ENCODE measurements around the gene KLHL7. TPM values are rescaled to one million over a fixed set of nuclear protein-coding genes. Genes with fewer than 3 reads are reported as not detected.
A peak's percentile ranks its signal among the peaks of the same experiment; 100 is the strongest.

KLHL7 gene
- total and polyA plus RNA-seq, 12 donors = 27.1 to 159 (median 138) TPM

DNA sequence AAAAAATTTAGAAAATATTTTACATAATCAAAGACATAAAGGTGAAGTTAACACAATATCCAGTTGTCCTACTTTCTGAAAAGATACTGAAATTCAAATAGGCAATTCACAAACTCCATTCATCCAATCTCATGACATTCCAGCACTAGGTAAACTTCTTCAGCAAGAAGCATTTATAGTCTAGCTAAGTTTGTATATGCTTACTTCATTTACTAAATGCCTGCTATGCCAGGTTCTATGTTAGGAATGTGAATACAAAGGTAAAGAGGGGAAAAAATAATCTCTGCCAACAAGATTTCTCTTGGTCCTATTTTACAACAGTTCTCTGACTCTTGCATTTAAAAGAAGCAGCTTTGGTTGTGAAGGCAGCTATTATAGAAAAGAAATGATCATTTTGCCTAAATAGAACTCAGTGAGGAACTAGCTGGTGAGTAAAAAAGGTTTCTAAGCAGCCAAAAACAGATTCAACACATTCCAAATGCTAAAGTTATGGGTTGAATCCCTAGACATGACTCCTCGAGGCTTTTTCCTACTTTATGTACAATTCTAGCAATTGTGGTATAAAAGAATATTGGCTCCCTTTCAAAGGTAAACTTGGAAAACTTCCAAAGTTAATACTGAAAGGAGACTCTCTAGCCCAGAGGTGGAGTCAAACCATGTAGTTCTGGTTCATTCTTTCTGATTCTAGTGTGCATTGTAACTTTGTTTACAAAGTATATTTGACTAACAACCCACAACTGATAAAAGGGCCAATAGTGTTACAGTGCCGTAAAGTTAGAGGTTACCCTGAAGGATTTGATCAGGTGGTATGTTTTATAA, 30.9 kb upstream of the KLHL7 start:
- no peaks in the 10 kb centered on the region for H3K9me3 ChIP-seq
- ATAC-seq (peak in 3 of 8 donors; percentile 4 to 20 (median 18)), DNase-seq (no peak)
- TF ChIP-seq, protein P1, sequence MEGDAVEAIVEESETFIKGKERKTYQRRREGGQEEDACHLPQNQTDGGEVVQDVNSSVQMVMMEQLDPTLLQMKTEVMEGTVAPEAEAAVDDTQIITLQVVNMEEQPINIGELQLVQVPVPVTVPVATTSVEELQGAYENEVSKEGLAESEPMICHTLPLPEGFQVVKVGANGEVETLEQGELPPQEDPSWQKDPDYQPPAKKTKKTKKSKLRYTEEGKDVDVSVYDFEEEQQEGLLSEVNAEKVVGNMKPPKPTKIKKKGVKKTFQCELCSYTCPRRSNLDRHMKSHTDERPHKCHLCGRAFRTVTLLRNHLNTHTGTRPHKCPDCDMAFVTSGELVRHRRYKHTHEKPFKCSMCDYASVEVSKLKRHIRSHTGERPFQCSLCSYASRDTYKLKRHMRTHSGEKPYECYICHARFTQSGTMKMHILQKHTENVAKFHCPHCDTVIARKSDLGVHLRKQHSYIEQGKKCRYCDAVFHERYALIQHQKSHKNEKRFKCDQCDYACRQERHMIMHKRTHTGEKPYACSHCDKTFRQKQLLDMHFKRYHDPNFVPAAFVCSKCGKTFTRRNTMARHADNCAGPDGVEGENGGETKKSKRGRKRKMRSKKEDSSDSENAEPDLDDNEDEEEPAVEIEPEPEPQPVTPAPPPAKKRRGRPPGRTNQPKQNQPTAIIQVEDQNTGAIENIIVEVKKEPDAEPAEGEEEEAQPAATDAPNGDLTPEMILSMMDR (IDR thresholded peaks at IDR 0.05) = no peak
- intact Hi-C loops (cut with DNase I) = no loop called here
- no peaks in the 10 kb centered on the region for H3K27me3 ChIP-seq
- H3K4me1 ChIP-seq = peaks cover 0 to 36% (median 23%) of the 10 kb centered on the region in 9 donors
- 25 to 36% methylated on average over 2 of the region's 2 CpGs for whole genome bisulfite sequencing, 2 donors
- H3K36me3 ChIP-seq = no peaks in the 10 kb centered on the region
- H3K4me3 ChIP-seq = no peak overlapping the region
- H3K27ac ChIP-seq = peak overlapping the region in 8 of 10 donors; percentile 25 to 83 (median 57)

DNA sequence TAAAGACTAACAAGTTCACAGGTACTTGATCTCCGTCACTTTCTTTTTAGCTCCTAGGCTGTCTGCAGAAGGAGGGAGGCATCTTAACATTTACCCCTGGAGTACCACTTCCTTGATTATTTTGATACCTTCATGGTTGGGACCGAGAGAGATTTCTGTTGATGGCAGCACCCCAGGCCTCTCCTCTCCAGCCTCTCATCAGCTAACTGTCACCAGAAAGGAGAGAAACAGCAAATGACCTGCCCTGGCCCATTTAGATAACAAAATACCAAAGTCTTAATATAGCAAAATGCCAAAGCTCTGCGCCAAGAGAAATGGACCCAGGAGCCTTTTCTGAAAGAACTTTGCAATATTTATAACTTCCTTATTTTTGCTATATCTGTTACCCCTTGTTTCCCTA, 30.0 kb upstream of the KLHL7 start:
- Histone ChIP-seq H3K4me3 (no peak overlapping the region), H3K4me1 (peaks cover 0 to 36% (median 23%) of the 10 kb centered on the region in 9 donors), H3K36me3 (no peaks in the 10 kb centered on the region), H3K27ac (peak overlapping the region in 9 of 10 donors; percentile 6 to 83 (median 65)), H3K9me3 (no peaks in the 10 kb centered on the region), H3K27me3 (no peaks in the 10 kb centered on the region)
- DNase-seq (peak in 1 of 2 donors; percentile 13), ATAC-seq (peak; percentile 65 to 86 (median 79))
- WGBS, 2 donors = 41 to 45% methylated on average over 3 of the region's 3 CpGs
- intact Hi-C loops (cut with DNase I) = no loop called here
- TF ChIP-seq, protein P1 (IDR thresholded peaks at IDR 0.05) = no peak

DNA sequence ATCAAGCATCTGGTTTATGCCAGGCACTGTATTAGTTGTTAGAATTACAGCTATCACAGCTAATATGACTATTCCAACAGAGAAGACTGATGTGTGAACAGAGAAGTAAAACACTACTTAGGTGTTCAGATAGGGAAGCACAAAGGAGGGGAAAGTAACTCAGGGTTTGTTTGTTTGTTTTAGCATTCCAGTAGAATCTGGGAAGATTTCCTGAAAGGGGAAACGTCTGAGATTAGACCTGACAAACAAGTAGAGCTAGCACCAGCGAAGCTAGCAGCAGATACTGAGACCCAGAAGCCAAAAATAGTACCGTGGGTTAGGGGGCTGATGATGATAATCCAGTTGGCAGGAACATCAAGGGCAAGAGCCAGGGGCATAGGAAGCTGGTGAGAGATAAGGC, 28.8 kb upstream of the KLHL7 start:
- DNase-seq = no peak
- H3K9me3 ChIP-seq = no peaks in the 10 kb centered on the region
- WGBS, 2 donors = 3 to 9% methylated on average over 3 of the region's 3 CpGs
- no peaks in the 10 kb centered on the region for H3K27me3 ChIP-seq
- H3K36me3 ChIP-seq = no peaks in the 10 kb centered on the region
- intact Hi-C loops (cut with DNase I) = no loop called here
- peak overlapping the region in 8 of 10 donors; percentile 34 to 83 (median 67) for H3K27ac ChIP-seq
- TF ChIP-seq, protein P1 (IDR thresholded peaks at IDR 0.05) = no peak
- H3K4me1 ChIP-seq = peaks cover 0 to 36% (median 23%) of the 10 kb centered on the region in 9 donors
- H3K4me3 ChIP-seq = no peak overlapping the region
- peak in 2 of 8 donors; percentile 15 to 35 for ATAC-seq

DNA sequence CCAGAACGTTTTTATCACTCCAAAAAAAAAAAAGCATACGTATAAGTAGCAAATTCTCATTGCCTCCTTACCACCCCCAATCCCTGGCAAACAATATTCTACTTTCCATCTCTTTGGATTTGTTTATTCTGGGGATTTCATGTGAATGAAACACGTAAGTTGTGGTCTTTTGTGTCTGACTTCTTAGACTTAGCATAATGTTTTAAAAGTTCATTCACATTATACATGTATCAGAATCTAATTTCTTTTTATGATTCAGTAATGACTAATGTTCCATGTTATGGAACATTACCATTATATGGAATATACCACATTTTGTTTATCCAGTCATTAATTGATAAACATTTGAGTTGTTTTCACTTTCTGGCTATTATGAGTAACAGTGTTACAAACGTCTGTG, 12.5 kb upstream of the KLHL7 start:
- TF ChIP-seq, protein P1 (IDR thresholded peaks at IDR 0.05) = no peak
- peaks cover 0 to 11% (median 0%) of the 10 kb centered on the region in 11 donors for H3K9me3 ChIP-seq

More for the DNA sequence above, 12.5 kb upstream of the KLHL7 start:
- Histone ChIP-seq H3K4me1 (no peaks in the 10 kb centered on the region), H3K27me3 (no peaks in the 10 kb centered on the region), H3K27ac (no peak overlapping the region), H3K4me3 (no peak overlapping the region), H3K36me3 (no peaks in the 10 kb centered on the region)
- ATAC-seq = no peak
- intact Hi-C loops (cut with DNase I) = no loop called here
- DNase-seq = no peak
- 60 to 63% methylated on average over 4 of the region's 4 CpGs for WGBS, 2 donors
